Type B pancreatic cell (in vitro differentiated cells): ENCODE measurements around the gene TTC33. TPM values are rescaled to one million over a fixed set of nuclear protein-coding genes. Genes with fewer than 3 reads are reported as not detected.

Experiments used
- DNase-seq: peaks from one replicate; pipeline ENCODE4 v3.0.0; 2021; ENCODE audit warnings: mixed read lengths; ENCODE audit not compliant: unreplicated experiment; ENCODE audit errors: extremely low spot score
- H3K27ac Mint-ChIP-seq: 2 replicates; pipeline ENCODE4 v1.8.0; 2021; ENCODE audit warnings: mild to moderate bottlenecking, mixed read lengths
- H3K27me3 Mint-ChIP-seq: 2 replicates; pipeline ENCODE4 v1.8.0; 2021; ENCODE audit warnings: mixed read lengths
- H3K36me3 Mint-ChIP-seq: 2 replicates; pipeline ENCODE4 v1.8.0; 2021; ENCODE audit warnings: mixed read lengths
- H3K4me1 Mint-ChIP-seq: one replicate; pipeline ENCODE4 v1.8.0; 2021; ENCODE audit warnings: mixed read lengths; ENCODE audit not compliant: unreplicated experiment
- H3K4me3 Mint-ChIP-seq: 2 replicates; pipeline ENCODE4 v1.8.0; 2021; ENCODE audit warnings: mild to moderate bottlenecking, mixed read lengths
- H3K9me3 Mint-ChIP-seq: 2 replicates; pipeline ENCODE4 v1.8.0; 2021; ENCODE audit warnings: mixed read lengths
- CTCF ChIP-seq: fragments of 200-600 bp; sonication (generic); conservative IDR thresholded peaks from 2 replicates; pipeline ENCODE4 v1.5.0; 2021; ENCODE audit warnings: antibody characterized with exemption, mild to moderate bottlenecking
- total RNA-seq: library from RNA; stranded (reverse); gene quantifications from 2 replicates; pipeline ENCODE4 v1.2.1, GENCODE V29; 2021; ENCODE audit warnings: low replicate concordance

TTC33 gene
- total RNA-seq, 1 donor from 2014 or later, result 15.8 TPM

GRCh38 chr5:40547994-40548575, 207.7 kb downstream of the TTC33 start:
- H3K36me3 Mint-ChIP-seq, result no peaks in the 10 kb centered on the region
- no peak for DNase-seq
- no peak overlapping the region for H3K4me3 Mint-ChIP-seq
- TF ChIP-seq CTCF, result no peak
- H3K27ac Mint-ChIP-seq, result no peak overlapping the region
- no peaks in the 10 kb centered on the region for H3K9me3 Mint-ChIP-seq
- H3K4me1 Mint-ChIP-seq, result peaks cover 5% of the 10 kb centered on the region
- no peaks in the 10 kb centered on the region for H3K27me3 Mint-ChIP-seq

- Mint-ChIP-seq H3K27me3 (no peaks in the 10 kb centered on the region), H3K9me3 (no peaks in the 10 kb centered on the region), H3K36me3 (no peaks in the 10 kb centered on the region), H3K27ac (no peak overlapping the region), H3K4me1 (peaks cover 5% of the 10 kb centered on the region), H3K4me3 (no peak overlapping the region)
- no peak for DNase-seq
- TF ChIP-seq CTCF, result no peak
Observed at GRCh38 chr5:40547557-40547956, 208.2 kb downstream of the TTC33 start.

- DNase-seq, result no peak
- H3K4me3 Mint-ChIP-seq, result no peak overlapping the region
- H3K36me3 Mint-ChIP-seq, result no peaks in the 10 kb centered on the region
- no peak overlapping the region for H3K27ac Mint-ChIP-seq
- H3K4me1 Mint-ChIP-seq, result no peaks in the 10 kb centered on the region
- no peak for TF ChIP-seq CTCF
- no peaks in the 10 kb centered on the region for H3K9me3 Mint-ChIP-seq
- peaks cover 3% of the 10 kb centered on the region for H3K27me3 Mint-ChIP-seq
Observed at GRCh38 chr5:40540301-40540700, 215.5 kb downstream of the TTC33 start.

- Mint-ChIP-seq H3K27ac (no peak overlapping the region), H3K4me1 (no peaks in the 10 kb centered on the region), H3K4me3 (no peak overlapping the region), H3K27me3 (no peaks in the 10 kb centered on the region), H3K9me3 (peaks cover under 1% of the 10 kb centered on the region), H3K36me3 (no peaks in the 10 kb centered on the region)
- no peak for TF ChIP-seq CTCF
- no peak for DNase-seq
Observed at GRCh38 chr5:40524677-40525076, 231.1 kb downstream of the TTC33 start.

- Mint-ChIP-seq H3K4me1 (no peaks in the 10 kb centered on the region), H3K27ac (no peak overlapping the region), H3K36me3 (no peaks in the 10 kb centered on the region), H3K9me3 (peaks cover 4% of the 10 kb centered on the region), H3K27me3 (no peaks in the 10 kb centered on the region), H3K4me3 (no peak overlapping the region)
- no peak for DNase-seq
- TF ChIP-seq CTCF, result no peak
Observed at GRCh38 chr5:40521925-40522324, 233.8 kb downstream of the TTC33 start.
